Activated CD8-positive, alpha-beta T cell treated with anti-CD3 and anti-CD28 coated beads for 36 hours (primary cell): ENCODE data around the gene GALNTL6. TPM values are rescaled to one million over a fixed set of nuclear protein-coding genes. Genes with fewer than 3 reads are reported as not detected.

Experiments
- ATAC-seq: fragments of 200-7000 bp; cut with Tn5 transposase; one replicate; pipeline ENCODE4 v1.10.0; 2021; ENCODE audit warnings: mild to moderate bottlenecking, moderate library complexity
- CTCF ChIA-PET: fragments of 350-600 bp; sonication (Branson Sonifier 250); formaldehyde crosslinking; loops from one replicate; lab custom pipeline; 2021; ENCODE audit warnings: antibody characterized with exemption; lab: Charles Lee
- POLR2A ChIA-PET: fragments of 350-600 bp; sonication (Branson Sonifier 250); formaldehyde crosslinking; loops from one replicate; lab custom pipeline; 2021; ENCODE audit warnings: antibody characterized with exemption; lab: Charles Lee
- DNase-seq: peaks from one replicate; pipeline ENCODE4 v3.0.0-alpha.2; 2020
- H3K27ac Mint-ChIP-seq: one replicate; pipeline ENCODE4 v1.8.0; 2021; ENCODE audit warnings: mild to moderate bottlenecking, mixed read lengths
- H3K27me3 Mint-ChIP-seq: one replicate; pipeline ENCODE4 v1.8.0; 2021; ENCODE audit warnings: mixed read lengths
- H3K36me3 Mint-ChIP-seq: one replicate; pipeline ENCODE4 v1.8.0; 2021; ENCODE audit warnings: low read depth, mixed read lengths
- H3K4me1 Mint-ChIP-seq: one replicate; pipeline ENCODE4 v1.8.0; 2021; ENCODE audit warnings: low read depth, mixed read lengths
- H3K4me3 Mint-ChIP-seq: one replicate; pipeline ENCODE4 v1.8.0; 2021; ENCODE audit warnings: mild to moderate bottlenecking, moderate library complexity, mixed read lengths
- H3K9me3 Mint-ChIP-seq: one replicate; pipeline ENCODE4 v1.8.0; 2021; ENCODE audit warnings: mixed read lengths
- intact Hi-C: fragments of 100-400 bp; cut with micrococcal nuclease; formaldehyde crosslinking; loops from one replicate; pipeline ENCODE4 v1.10.0; 2022
- total RNA-seq, 2 experiments: library from RNA; stranded (reverse); gene quantifications; one replicate each; pipeline ENCODE4 v1.2.3, GENCODE V29; 2021
- TF ChIP-seq, protein P1 (sequence below): fragments of 200-600 bp; IDR thresholded peaks from one replicate; pipeline ENCODE4 v1.8.0; 2022; ENCODE audit warnings: antibody characterized with exemption, mild to moderate bottlenecking

The GALNTL6 gene
- total RNA-seq, 2 experiments from 2014 or later = not detected

DNA sequence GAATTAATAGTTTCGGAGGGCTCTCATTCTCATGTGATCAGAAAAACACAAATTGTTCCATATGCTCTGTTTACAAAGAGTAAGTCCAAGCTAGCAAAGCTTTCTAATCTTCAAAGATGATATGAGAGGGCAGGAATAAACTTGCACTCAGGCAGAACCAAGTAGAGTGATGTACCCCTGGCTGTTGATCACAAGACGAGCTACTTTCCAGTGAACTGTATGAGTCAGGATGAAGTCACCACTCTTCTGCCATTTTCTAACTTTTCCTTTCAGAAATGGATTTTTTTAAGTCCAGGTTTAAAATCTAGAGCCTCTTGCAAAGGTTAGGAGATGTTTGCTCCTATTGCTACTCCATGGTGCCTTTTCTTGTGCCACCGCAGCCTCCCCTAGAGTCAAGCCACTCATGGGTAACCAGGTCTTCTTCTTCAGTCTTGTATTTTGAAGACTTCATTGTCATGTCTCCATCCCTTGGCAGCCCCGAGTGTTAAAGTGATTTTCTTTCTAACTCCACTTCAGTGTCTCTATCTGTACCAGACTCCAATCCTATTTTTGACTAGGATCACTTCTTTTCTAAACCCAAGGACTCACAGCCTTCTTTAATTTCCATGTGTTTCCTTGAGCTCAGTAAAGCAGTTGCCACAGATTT lies 1183.5 kb downstream of the GALNTL6 start:
- intact Hi-C loops = no loop called here
- TF ChIP-seq, protein P1, sequence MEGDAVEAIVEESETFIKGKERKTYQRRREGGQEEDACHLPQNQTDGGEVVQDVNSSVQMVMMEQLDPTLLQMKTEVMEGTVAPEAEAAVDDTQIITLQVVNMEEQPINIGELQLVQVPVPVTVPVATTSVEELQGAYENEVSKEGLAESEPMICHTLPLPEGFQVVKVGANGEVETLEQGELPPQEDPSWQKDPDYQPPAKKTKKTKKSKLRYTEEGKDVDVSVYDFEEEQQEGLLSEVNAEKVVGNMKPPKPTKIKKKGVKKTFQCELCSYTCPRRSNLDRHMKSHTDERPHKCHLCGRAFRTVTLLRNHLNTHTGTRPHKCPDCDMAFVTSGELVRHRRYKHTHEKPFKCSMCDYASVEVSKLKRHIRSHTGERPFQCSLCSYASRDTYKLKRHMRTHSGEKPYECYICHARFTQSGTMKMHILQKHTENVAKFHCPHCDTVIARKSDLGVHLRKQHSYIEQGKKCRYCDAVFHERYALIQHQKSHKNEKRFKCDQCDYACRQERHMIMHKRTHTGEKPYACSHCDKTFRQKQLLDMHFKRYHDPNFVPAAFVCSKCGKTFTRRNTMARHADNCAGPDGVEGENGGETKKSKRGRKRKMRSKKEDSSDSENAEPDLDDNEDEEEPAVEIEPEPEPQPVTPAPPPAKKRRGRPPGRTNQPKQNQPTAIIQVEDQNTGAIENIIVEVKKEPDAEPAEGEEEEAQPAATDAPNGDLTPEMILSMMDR = no peak
- peak; percentile 4 for DNase-seq
- peaks cover 3% of the 10 kb centered on the region for H3K4me1 Mint-ChIP-seq
- ATAC-seq = peak; percentile 58
- H3K36me3 Mint-ChIP-seq = no peaks in the 10 kb centered on the region
- peaks cover 12% of the 10 kb centered on the region for H3K27me3 Mint-ChIP-seq
- no peak overlapping the region for H3K4me3 Mint-ChIP-seq
- no peak overlapping the region for H3K27ac Mint-ChIP-seq
- ChIA-PET POLR2A (no interaction called here), CTCF (interaction anchor here (2.0 to 2.2 kb wide), 2 partner anchors 9 to 17 kb away, joined by 6 read pairs; no protein-coding TSS in a partner anchor)
- H3K9me3 Mint-ChIP-seq = no peaks in the 10 kb centered on the region

DNA sequence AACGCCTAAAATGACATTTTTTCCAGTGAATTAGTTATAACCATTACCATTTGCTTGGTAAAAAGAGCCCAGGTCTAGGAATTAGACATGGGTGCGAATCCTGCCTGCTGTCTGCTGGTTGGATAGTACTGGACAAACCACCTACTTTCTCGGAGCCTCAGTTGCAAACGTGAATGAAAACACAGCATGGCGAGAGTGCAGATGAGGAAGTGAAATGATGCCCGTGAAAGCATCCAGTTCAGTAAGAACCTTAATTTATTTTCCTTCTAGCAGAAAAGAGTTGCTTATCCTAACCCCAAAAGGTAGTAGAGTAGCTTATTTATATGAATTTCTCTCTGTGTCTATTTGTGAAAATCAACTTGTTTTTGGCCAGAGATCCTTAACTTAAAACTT lies 1184.0 kb downstream of the GALNTL6 start:
- ChIA-PET CTCF (interaction anchor here (1.1 to 2.2 kb wide), 2 partner anchors 16 to 305 kb away, joined by 4 to 6 read pairs; no protein-coding TSS in a partner anchor), POLR2A (no interaction called here)
- peaks cover 3% of the 10 kb centered on the region for H3K4me1 Mint-ChIP-seq
- no peak overlapping the region for H3K4me3 Mint-ChIP-seq
- H3K27me3 Mint-ChIP-seq = peaks cover 12% of the 10 kb centered on the region
- TF ChIP-seq, protein P1 = no peak
- DNase-seq = no peak
- intact Hi-C loops = no loop called here
- H3K27ac Mint-ChIP-seq = no peak overlapping the region
- ATAC-seq = no peak
- no peaks in the 10 kb centered on the region for H3K36me3 Mint-ChIP-seq
- H3K9me3 Mint-ChIP-seq = no peaks in the 10 kb centered on the region

DNA sequence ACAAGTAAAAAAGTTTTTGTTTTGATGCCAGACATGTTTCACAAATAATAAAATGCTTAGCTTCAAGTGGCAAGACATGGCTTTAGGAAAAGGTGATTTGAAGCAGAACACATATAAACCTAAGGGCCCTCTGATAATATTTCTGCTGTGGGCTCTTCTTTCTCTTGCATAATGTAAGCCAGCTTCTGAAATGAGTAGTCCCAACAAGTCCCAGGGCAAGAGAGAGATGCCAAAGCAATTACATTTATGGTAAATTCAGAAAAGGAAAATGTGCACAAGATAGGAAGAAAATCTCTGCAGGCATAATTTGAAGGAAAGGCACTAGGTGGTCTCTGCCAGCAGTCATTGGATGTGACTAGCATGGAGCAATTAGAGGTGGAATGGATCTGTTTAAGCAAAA lies 1184.7 kb downstream of the GALNTL6 start:
- no peak for ATAC-seq
- H3K27me3 Mint-ChIP-seq = peaks cover 12% of the 10 kb centered on the region
- no peak overlapping the region for H3K4me3 Mint-ChIP-seq
- peaks cover 3% of the 10 kb centered on the region for H3K4me1 Mint-ChIP-seq
- no peaks in the 10 kb centered on the region for H3K9me3 Mint-ChIP-seq
- ChIA-PET POLR2A (no interaction called here), CTCF (interaction anchor here (0.7 to 2.2 kb wide), 3 partner anchors 15 to 423 kb away, joined by 3 to 6 read pairs (median 4); no protein-coding TSS in a partner anchor)
- DNase-seq = no peak
- no peak overlapping the region for H3K27ac Mint-ChIP-seq
- TF ChIP-seq, protein P1 = no peak
- H3K36me3 Mint-ChIP-seq = no peaks in the 10 kb centered on the region
- intact Hi-C loops = no loop called here

DNA sequence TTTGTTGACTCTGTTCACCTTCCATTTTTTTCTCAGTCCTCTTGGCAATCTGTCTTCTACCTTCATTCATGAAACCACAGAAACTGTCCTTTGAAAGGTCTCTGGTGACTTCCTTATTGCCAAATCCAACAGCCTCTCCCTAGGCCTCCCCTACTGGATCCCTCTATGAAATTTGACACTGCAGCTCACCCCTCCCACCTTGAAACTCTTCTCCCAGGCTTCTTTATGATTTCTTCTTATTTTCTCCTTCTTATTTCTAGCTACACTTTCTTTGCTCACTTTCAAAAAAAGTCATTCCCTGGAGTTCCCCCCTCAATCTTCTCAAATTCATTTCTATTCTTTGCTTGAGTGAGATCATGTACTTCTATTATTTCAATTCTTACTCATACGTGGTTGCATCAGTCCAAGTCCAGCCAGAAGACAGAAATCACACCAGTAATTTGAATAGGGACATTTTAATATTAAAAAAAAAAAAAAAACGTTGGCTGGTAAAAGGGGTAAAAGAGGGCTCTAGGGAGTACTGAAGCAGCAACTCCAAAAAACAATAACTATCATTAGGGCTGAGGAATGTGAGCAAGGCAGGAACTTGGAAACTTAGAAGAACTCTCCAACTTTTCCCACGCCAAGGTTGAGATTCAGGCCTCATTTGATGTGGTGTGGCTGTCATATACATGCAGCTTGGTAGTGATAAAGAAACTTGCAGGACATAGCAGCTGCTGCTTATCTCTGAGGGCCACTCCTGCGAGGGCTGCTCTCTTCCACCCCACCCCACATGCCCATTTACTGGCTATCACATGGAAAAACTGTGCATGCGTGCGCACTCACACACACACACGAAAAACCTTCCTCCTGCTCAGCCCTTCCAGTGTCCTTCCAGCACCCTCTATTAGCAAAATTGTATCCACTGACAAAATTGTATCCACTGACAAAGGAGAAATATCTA lies 1185.6 kb downstream of the GALNTL6 start:
- H3K9me3 Mint-ChIP-seq = no peaks in the 10 kb centered on the region
- H3K4me1 Mint-ChIP-seq = peaks cover 3% of the 10 kb centered on the region
- CTCF ChIA-PET = interaction anchor here (0.7 to 1.1 kb wide), 2 partner anchors 303 to 422 kb away, joined by 3 to 4 read pairs; no protein-coding TSS in a partner anchor
- H3K36me3 Mint-ChIP-seq = no peaks in the 10 kb centered on the region
- peaks cover 12% of the 10 kb centered on the region for H3K27me3 Mint-ChIP-seq
- ATAC-seq (no peak), DNase-seq (no peak)
- intact Hi-C loops = no loop called here
- TF ChIP-seq, protein P1 = no peak
- H3K27ac Mint-ChIP-seq = no peak overlapping the region
- POLR2A ChIA-PET = no interaction called here
- no peak overlapping the region for H3K4me3 Mint-ChIP-seq
